Measurements from ENCODE around the gene FIBCD1.

FIBCD1 gene

GRCh38 chr9:130985029-130985428 lies 46.0 kb upstream of the FIBCD1 start:
- DNase-seq (ENCODE audit: low read depth in 2 of 2): no peak
- no peak for TF ChIP-seq CTCF (IDR thresholded peaks at IDR 0.05; ENCODE audit: low read depth, low read length)
- H3K4me3 ChIP-seq (replicated peaks in 1 of 2; ENCODE audit: low read depth in 2 of 2, low read length in 2 of 2): no peak overlapping the region

- no peak for TF ChIP-seq CTCF (IDR thresholded peaks at IDR 0.05; ENCODE audit: low read depth, low read length)
- no peak overlapping the region for H3K4me3 ChIP-seq (replicated peaks in 1 of 2; ENCODE audit: low read depth in 2 of 2, low read length in 2 of 2)
- DNase-seq (ENCODE audit: low read depth in 2 of 2): no peak
Observed at GRCh38 chr9:130984521-130984920, 45.5 kb upstream of the FIBCD1 start.

GRCh38 chr9:130983970-130984369 lies 44.9 kb upstream of the FIBCD1 start:
- H3K4me3 ChIP-seq (replicated peaks in 1 of 2; ENCODE audit: low read depth in 2 of 2, low read length in 2 of 2): no peak overlapping the region
- no peak for DNase-seq (ENCODE audit: low read depth in 2 of 2)
- no peak for TF ChIP-seq CTCF (IDR thresholded peaks at IDR 0.05; ENCODE audit: low read depth, low read length)

- H3K4me3 ChIP-seq (replicated peaks in 1 of 2; ENCODE audit: low read depth in 2 of 2, low read length in 2 of 2): no peak overlapping the region
- DNase-seq (ENCODE audit: low read depth in 2 of 2): no peak
- no peak for TF ChIP-seq CTCF (IDR thresholded peaks at IDR 0.05; ENCODE audit: low read depth, low read length)
Observed at GRCh38 chr9:130983359-130983670, 44.3 kb upstream of the FIBCD1 start.

GRCh38 chr9:130982636-130983358 lies 43.8 kb upstream of the FIBCD1 start:
- H3K4me3 ChIP-seq (replicated peaks in 1 of 2; ENCODE audit: low read depth in 2 of 2, low read length in 2 of 2): no peak overlapping the region
- no peak for DNase-seq (ENCODE audit: low read depth in 2 of 2)
- TF ChIP-seq CTCF (IDR thresholded peaks at IDR 0.05; ENCODE audit: low read depth, low read length): no peak

- H3K4me3 ChIP-seq (replicated peaks in 1 of 2; ENCODE audit: low read depth in 2 of 2, low read length in 2 of 2): no peak overlapping the region
- no peak for DNase-seq (ENCODE audit: low read depth in 2 of 2)
- no peak for TF ChIP-seq CTCF (IDR thresholded peaks at IDR 0.05; ENCODE audit: low read depth, low read length)
Observed at GRCh38 chr9:130981756-130982137, 42.7 kb upstream of the FIBCD1 start.

Data from cardiac fibroblast (primary cell).